Mesothelial cell of epicardium (in vitro differentiated cells): ENCODE measurements around the gene MVB12B. TPM values are rescaled to one million over a fixed set of nuclear protein-coding genes. Genes with fewer than 3 reads are reported as not detected.

Experiments used
- DNase-seq, 2 experiments: peaks; one replicate each; pipeline ENCODE4 v3.0.0; 2021; ENCODE audit warnings: low spot score in 2 of 2; ENCODE audit not compliant: unreplicated experiment in 2 of 2
- H3K27ac Mint-ChIP-seq: 2 replicates; pipeline ENCODE4 v1.8.0; 2021; ENCODE audit warnings: mixed read lengths
- H3K27me3 Mint-ChIP-seq: 2 replicates; pipeline ENCODE4 v1.8.0; 2021; ENCODE audit warnings: low read depth, mixed read lengths
- H3K36me3 Mint-ChIP-seq: 2 replicates; pipeline ENCODE4 v1.8.0; 2021; ENCODE audit warnings: mixed read lengths
- H3K4me1 Mint-ChIP-seq: 2 replicates; pipeline ENCODE4 v1.8.0; 2021; ENCODE audit warnings: mixed read lengths
- H3K4me3 Mint-ChIP-seq: 2 replicates; pipeline ENCODE4 v1.8.0; 2021; ENCODE audit warnings: mild to moderate bottlenecking, moderate library complexity, mixed read lengths
- H3K9me3 Mint-ChIP-seq: 2 replicates; pipeline ENCODE4 v1.8.0; 2021; ENCODE audit warnings: mixed read lengths
- total RNA-seq: library from RNA; stranded (reverse); gene quantifications from 3 replicates; pipeline ENCODE4 v1.2.1, GENCODE V29; 2021
- TF ChIP-seq, protein P1 (sequence below): fragments of 200-600 bp; sonication (generic); IDR thresholded peaks from one replicate; pipeline ENCODE4 v1.5.0; 2021; ENCODE audit warnings: antibody characterized with exemption; ENCODE audit not compliant: unreplicated experiment

The MVB12B gene
- total RNA-seq, 1 donor from 2014 or later: 43.7 TPM

DNA sequence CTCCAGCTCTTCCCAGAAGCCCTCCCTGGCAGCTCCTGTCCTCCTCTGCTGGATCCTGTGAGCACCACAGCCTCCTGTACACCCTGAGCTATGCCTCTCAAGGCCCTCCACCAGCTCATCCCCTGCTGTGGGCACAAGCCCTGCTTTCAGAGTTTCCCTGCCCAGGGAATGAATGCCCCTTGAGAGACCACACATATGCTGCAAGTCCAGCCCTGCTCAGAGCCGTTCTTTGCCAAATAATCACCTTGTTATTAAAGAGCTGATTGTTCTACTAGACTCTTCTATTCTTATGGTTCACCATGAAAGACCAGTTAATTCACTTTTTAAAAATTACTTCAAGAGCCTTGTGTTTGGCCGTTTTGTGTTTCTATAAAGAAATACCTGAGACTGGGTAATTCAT lies 121.5 kb downstream of the MVB12B start:
- Mint-ChIP-seq H3K9me3 (no peaks in the 10 kb centered on the region), H3K36me3 (peaks cover 20% of the 10 kb centered on the region), H3K27ac (no peak overlapping the region), H3K27me3 (no peaks in the 10 kb centered on the region), H3K4me3 (no peak overlapping the region), H3K4me1 (no peaks in the 10 kb centered on the region)
- TF ChIP-seq, protein P1, sequence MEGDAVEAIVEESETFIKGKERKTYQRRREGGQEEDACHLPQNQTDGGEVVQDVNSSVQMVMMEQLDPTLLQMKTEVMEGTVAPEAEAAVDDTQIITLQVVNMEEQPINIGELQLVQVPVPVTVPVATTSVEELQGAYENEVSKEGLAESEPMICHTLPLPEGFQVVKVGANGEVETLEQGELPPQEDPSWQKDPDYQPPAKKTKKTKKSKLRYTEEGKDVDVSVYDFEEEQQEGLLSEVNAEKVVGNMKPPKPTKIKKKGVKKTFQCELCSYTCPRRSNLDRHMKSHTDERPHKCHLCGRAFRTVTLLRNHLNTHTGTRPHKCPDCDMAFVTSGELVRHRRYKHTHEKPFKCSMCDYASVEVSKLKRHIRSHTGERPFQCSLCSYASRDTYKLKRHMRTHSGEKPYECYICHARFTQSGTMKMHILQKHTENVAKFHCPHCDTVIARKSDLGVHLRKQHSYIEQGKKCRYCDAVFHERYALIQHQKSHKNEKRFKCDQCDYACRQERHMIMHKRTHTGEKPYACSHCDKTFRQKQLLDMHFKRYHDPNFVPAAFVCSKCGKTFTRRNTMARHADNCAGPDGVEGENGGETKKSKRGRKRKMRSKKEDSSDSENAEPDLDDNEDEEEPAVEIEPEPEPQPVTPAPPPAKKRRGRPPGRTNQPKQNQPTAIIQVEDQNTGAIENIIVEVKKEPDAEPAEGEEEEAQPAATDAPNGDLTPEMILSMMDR: no peak
- no peak for DNase-seq

DNA sequence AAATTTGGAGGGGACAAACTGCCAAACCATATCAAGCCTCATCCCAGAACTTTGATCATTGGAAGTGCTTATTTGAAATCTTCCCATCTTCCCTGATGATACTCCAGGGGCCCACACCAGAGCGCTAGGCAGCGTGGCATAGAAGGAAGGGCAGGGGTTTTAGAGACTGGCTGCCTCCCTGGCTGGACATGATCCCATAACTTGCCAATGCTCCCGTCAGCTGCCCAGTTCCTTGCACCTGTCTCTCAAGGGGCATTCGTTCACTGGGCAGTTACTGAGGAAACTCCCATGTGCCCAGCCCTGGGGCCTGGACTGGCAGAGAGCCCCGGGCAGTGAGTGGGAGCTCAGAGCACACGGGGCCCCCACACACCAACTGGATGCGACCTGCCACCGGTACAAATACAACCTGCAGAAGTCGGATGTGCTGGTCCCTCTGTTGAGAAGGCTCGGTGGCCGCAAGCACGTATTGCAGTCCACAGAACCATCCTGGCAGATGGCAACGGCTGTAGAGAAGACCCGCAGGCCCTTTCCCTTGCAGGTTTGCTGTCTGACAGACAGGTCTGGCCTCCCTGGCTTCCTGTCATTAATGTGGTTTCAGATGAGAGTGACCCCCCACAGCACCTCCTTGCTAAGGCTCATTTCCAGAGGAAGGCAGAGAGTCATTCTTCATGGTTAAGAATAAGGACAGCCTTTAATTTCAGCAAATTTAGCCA lies 122.4 kb downstream of the MVB12B start:
- no peaks in the 10 kb centered on the region for H3K4me1 Mint-ChIP-seq
- H3K27ac Mint-ChIP-seq: no peak overlapping the region
- H3K36me3 Mint-ChIP-seq: peaks cover 17% of the 10 kb centered on the region
- no peaks in the 10 kb centered on the region for H3K27me3 Mint-ChIP-seq
- TF ChIP-seq, protein P1: no peak
- H3K9me3 Mint-ChIP-seq: no peaks in the 10 kb centered on the region
- DNase-seq: no peak
- no peak overlapping the region for H3K4me3 Mint-ChIP-seq

DNA sequence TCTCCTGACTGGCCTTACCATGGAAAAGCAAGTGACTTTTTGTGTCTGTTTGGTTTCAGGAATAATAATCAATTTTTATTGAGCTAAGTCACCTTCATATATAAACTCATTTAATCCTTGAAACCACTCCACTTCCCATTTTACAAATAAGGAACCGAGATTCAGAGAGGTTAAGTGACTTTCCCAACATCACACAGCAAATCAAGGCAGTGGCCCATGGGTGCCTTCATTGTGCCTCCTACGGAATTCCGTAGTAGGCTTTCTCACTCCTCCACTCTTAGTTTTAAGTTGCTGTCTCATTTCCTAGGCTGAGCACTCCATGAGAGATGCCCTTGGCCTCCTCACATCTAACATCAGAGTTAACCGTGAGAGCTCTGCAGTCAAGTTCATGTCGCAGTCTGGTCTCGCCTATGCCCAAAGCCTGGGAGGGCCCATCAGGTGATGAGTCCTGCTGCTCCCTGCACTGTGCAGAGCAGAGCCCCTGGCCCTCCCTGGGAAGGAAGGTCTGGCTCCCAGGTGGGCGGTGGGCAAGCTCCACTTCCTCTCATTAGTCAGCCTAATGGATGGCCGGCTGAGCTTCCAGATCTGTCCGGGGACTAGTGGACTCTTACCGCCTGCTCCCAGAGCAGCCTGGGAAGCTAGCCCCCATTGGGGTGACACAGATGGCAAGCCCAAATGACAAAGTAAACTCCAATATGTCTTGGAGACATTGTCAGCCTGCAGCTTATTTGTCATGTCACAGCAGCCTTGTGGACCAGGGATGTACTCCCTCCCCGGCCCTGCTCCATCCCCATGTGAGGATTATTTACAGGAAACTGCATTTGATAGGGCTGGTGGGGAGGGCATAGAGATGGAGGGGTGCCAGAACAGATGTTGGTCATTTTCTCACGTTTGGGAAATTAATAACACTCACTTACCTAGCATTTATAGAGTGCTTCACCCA lies 123.4 kb downstream of the MVB12B start:
- Mint-ChIP-seq H3K9me3 (no peaks in the 10 kb centered on the region), H3K4me1 (no peaks in the 10 kb centered on the region), H3K4me3 (no peak overlapping the region), H3K27ac (no peak overlapping the region), H3K36me3 (peaks cover 23% of the 10 kb centered on the region), H3K27me3 (no peaks in the 10 kb centered on the region)
- TF ChIP-seq, protein P1: no peak
- DNase-seq: no peak

DNA sequence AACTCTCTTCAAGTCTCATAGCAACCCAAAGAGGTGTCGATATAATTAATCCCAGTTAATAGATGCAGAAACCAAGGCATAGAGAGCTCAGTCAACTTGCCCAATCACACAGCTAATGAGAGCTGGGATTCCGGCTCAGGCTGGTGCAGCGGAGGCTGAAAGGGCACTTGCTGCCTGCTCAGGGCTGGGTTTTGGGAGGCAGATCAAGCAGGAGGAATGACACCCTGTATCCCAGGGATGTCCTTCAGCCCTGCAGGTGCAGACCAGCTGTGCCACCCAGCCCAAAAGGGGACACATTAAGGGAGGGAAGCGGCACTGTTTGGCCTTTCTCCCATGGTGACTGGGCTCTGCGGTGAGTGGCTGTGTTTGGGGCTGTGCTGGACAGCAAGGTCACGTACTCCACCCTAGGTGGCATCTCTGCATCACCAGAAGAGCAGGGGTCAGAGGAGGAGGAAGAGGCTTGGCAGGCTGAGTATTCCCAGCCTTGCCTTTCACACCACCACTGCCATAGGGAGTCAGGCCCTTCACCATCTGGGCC lies 124.1 kb downstream of the MVB12B start:
- H3K27ac Mint-ChIP-seq: no peak overlapping the region
- no peak for DNase-seq
- H3K9me3 Mint-ChIP-seq: no peaks in the 10 kb centered on the region
- no peaks in the 10 kb centered on the region for H3K27me3 Mint-ChIP-seq
- H3K36me3 Mint-ChIP-seq: peaks cover 23% of the 10 kb centered on the region
- H3K4me3 Mint-ChIP-seq: no peak overlapping the region
- H3K4me1 Mint-ChIP-seq: no peaks in the 10 kb centered on the region
- TF ChIP-seq, protein P1: no peak

DNA sequence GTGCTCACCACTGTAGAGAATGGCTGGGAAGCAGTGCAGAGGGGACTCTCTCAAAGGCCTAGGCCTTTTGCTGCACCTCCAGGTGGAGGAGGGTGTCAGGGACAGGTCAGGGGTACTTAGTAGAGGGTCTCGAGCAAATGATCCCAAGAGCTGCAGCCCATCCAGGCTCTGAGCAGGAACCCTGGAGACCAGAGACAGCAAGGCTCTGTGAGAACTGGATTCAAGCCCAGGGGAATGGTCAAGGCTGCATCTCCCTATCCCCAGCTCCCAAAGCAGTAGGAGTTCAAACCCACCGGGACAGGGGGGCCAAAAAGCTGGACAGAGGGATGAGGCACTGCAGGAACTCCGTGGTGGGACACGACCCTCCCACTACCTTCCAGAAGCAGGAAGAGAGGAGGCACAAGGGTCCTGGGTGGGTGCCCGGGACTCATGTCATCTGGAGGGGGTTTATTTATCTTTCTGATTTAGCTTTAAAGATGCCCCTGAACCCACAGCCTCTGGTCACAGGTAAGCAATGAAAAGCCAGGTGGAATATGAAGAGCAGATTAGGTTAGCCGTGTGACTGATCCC lies 124.8 kb downstream of the MVB12B start:
- no peak overlapping the region for H3K4me3 Mint-ChIP-seq
- H3K27ac Mint-ChIP-seq: no peak overlapping the region
- no peak for DNase-seq
- H3K9me3 Mint-ChIP-seq: no peaks in the 10 kb centered on the region
- H3K36me3 Mint-ChIP-seq: peaks cover 25% of the 10 kb centered on the region
- no peaks in the 10 kb centered on the region for H3K27me3 Mint-ChIP-seq
- TF ChIP-seq, protein P1: no peak
- H3K4me1 Mint-ChIP-seq: no peaks in the 10 kb centered on the region
